HUES64 (cell line): Measurements from ENCODE around the gene MEG3.

Experiments used
- H3K27ac ChIP-seq: 2 replicates; pipeline ENCODE4 v1.7.0; 2013; ENCODE audit warnings: low read depth, low read length, inconsistent platforms
- H3K27me3 ChIP-seq: 2 replicates; pipeline ENCODE4 v1.6.1; 2013; ENCODE audit warnings: mild to moderate bottlenecking, low read length; ENCODE audit not compliant: insufficient read depth
- H3K36me3 ChIP-seq: 2 replicates; pipeline ENCODE4 v1.6.1; 2013; ENCODE audit warnings: mild to moderate bottlenecking, low read length; ENCODE audit not compliant: insufficient read depth
- H3K4me1 ChIP-seq: 2 replicates; pipeline ENCODE4 v1.6.1; 2013; ENCODE audit warnings: mild to moderate bottlenecking, low read length, moderate library complexity; ENCODE audit not compliant: insufficient read depth
- H3K4me3 ChIP-seq: 2 replicates; pipeline ENCODE4 v1.5.1; 2013; ENCODE audit warnings: mild to moderate bottlenecking, low read length, moderate library complexity
- H3K9ac ChIP-seq: 2 replicates; pipeline ENCODE4 v1.6.1; 2013; ENCODE audit warnings: mild to moderate bottlenecking, low read depth, low read length
- H3K9me3 ChIP-seq: 2 replicates; pipeline ENCODE4 v1.6.1; 2013; ENCODE audit warnings: low read depth, low read length; ENCODE audit not compliant: insufficient read depth
- WGBS: fragments of 150-250, 120-280 bp; methylation state at CpG from one replicate; pipeline ENCODE4 v1.1.7; 2013; ENCODE audit warnings: missing lambda C conversion rate; 5-methylcytosine and 5-hydroxymethylcytosine counted together

MEG3 gene

DNA sequence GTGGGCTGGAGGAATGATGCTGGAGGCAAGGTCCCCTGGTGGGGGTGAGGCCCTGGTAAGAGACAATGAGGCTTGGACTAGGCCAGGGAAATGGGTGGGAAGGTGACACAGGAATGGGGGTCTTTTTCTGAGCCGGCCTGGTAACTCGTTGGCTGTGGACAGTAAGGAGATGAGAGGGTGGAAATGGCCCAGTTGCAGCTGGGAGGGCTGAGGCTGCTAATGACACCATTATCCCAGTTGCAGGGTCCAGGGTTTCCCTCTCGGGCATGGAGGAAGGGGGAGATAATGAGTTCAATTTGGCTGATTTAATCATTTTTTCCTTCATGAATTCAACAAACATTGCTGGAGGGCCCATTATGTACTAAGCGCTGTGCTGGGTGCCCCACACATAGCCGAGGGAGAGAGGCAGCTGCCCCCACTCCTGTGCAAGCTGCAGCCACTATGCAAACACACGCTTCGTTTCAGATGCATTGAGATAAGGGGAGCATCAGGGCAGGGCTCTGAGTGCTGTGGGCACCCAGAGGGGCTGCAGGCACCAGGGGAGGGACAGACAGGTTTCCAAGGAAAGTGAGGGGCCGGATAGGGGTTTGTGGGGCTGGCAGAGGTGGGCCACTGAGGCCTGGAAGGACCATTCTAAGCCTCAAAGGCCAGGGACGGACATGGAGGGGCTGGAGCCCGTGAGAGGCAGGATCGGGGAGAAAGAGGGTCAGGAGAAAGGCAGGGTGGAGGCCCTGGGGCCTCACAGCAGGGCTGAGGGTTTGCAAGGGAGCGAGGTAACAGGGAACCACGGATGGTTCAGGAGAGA lies 43.2 kb upstream of the MEG3 start:
- no peaks in the 10 kb centered on the region for H3K9me3 ChIP-seq
- H3K27ac ChIP-seq, result no peak overlapping the region
- H3K9ac ChIP-seq, result no peak overlapping the region
- no peaks in the 10 kb centered on the region for H3K36me3 ChIP-seq
- H3K4me3 ChIP-seq, result no peak overlapping the region
- H3K27me3 ChIP-seq, result no peaks in the 10 kb centered on the region
- no peaks in the 10 kb centered on the region for H3K4me1 ChIP-seq
- 80% methylated on average over 12 of the region's 13 CpGs for WGBS

DNA sequence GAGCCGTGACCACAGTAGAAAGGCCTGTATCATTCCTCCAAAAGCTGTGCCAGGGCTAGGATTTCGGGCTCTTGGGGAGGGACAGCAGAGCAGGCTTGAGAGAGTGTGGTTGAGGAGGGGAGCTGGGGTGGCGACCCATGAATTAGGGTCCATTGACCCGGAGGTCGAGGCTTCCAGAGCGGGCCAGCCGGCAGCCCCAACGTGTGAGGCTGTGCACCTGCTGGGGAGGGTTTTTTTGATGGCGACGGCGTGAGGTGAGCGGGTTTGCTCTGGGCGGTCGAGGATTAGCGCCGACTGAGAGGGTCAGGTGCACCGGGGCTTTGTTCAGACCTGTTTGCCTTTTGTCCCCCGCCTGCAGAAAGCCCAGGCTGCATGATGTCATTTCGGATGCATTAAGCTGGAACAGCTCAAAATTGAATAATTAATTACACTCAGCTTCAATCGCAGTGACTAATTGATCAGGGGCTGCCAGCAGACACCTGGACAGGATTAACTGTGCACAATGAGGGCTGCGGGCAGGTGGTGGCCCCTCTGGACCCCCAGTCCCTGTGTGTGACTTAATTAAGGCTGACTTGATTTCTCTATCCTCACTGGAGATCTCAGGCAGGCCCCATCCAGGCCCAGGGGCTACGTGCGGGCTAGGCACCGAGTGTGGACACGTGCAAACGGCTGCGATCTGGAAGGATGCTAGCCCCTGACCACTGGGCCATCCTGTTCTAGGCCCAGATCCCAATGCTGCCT lies 42.1 kb upstream of the MEG3 start:
- H3K4me3 ChIP-seq, result no peak overlapping the region
- H3K36me3 ChIP-seq, result no peaks in the 10 kb centered on the region
- no peaks in the 10 kb centered on the region for H3K27me3 ChIP-seq
- H3K4me1 ChIP-seq, result no peaks in the 10 kb centered on the region
- no peak overlapping the region for H3K9ac ChIP-seq
- WGBS, result 93% methylated on average over 27 of the region's 27 CpGs
- no peaks in the 10 kb centered on the region for H3K9me3 ChIP-seq
- H3K27ac ChIP-seq, result no peak overlapping the region

DNA sequence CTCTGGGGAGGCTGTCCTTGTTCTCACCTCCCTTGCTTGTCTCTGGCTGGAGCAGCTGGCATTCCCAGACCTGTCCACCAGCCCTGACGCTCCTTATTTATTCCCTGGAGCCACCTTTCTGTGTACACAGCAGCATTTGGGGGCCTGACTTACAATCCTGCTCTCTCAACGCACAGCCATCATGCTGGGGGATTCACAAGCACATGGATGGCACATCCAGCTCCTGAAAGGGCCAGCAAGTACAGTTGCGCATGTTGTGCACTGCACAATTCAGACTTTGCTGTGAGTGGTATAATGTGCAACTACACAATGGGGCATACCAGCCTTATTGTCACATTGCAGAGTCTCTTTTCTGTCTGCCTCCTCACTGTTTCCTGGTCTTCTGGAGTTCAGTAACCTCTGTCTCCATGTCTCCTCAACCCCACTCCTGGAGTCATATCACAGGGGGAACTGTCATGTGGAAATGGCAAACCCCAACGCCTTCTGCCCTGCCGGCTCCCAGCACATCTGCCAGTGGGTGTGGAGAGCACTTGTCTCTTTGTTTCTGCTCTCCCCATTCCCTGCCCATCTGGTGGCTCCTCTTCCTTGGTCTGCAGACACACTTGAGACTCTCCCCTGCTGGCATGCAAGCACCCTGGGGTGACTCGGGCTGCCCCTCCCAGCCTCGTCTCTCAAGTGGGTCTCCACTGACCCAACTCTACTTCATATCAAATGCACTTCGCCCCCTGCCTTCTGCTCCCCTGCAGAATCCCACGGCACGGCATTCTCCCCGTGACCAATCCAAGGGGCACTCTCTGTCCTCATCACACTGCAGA lies 41.2 kb upstream of the MEG3 start:
- Histone ChIP-seq H3K4me1 (no peaks in the 10 kb centered on the region), H3K27me3 (no peaks in the 10 kb centered on the region), H3K36me3 (no peaks in the 10 kb centered on the region), H3K27ac (no peak overlapping the region), H3K9ac (no peak overlapping the region), H3K9me3 (no peaks in the 10 kb centered on the region), H3K4me3 (no peak overlapping the region)
- 95% methylated on average over 11 of the region's 11 CpGs for WGBS

DNA sequence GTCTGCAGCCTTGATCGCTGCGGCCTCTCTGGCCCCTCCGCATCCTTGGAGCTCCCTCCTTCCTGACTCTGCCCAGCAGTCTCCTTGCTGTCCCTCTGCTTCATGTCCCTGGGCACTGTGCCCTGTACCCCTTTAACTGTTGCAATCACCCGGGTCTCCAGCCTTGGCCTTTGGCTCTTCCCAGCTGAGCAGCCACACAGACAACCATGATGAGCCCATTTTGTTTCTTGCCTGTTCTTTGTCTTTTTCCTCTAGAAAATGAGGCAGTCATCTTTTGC lies 40.6 kb upstream of the MEG3 start:
- Histone ChIP-seq H3K27me3 (no peaks in the 10 kb centered on the region), H3K4me1 (no peaks in the 10 kb centered on the region), H3K36me3 (no peaks in the 10 kb centered on the region), H3K9ac (no peak overlapping the region), H3K9me3 (no peaks in the 10 kb centered on the region), H3K27ac (no peak overlapping the region), H3K4me3 (no peak overlapping the region)
- WGBS, result 92% methylated on average over 4 of the region's 4 CpGs

DNA sequence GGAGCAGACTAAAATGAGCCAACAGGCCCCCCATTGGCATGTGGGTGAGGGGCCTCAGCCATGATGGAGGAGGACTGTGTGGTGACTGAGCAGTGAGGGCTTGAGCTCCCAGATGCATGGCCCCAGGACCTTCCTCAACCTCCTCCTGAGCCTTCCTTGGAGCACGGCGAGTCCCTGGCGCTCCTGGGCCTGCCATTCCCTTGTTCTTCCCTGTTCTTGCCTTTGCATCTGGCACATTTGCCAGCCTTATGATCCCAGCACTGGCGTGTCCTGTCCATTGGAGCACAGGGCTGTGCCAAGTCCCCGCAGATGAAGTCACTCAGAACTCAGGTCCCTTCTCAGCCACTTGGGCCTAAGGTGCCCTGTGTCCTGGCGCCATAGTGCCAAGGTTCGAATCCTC lies 40.3 kb upstream of the MEG3 start:
- Histone ChIP-seq H3K9me3 (no peaks in the 10 kb centered on the region), H3K27ac (no peak overlapping the region), H3K9ac (no peak overlapping the region), H3K4me1 (no peaks in the 10 kb centered on the region), H3K36me3 (no peaks in the 10 kb centered on the region), H3K4me3 (no peak overlapping the region), H3K27me3 (no peaks in the 10 kb centered on the region)
- 92% methylated on average over 7 of the region's 7 CpGs for WGBS

DNA sequence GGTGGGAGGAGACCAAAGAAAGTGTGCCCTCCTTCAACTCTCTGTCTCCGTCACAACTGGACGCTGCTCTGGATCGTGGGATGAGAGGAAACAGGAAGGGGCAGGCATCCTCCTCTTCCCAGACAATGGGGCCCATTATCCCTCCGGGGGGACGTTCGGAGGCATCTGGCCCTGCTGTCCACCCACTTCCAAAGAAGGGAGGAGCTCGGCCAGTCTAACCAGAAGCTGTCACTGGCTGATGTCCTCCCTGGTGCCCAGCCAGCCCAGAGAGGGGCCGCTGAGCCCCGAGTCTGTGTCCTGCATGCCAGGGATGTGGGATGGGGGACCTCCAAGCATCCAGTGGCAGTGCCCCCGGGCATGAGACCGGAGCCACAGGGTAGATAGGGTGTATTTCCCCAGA lies 39.8 kb upstream of the MEG3 start:
- no peak overlapping the region for H3K27ac ChIP-seq
- no peak overlapping the region for H3K4me3 ChIP-seq
- no peaks in the 10 kb centered on the region for H3K27me3 ChIP-seq
- 80% methylated on average over 11 of the region's 11 CpGs for WGBS
- no peaks in the 10 kb centered on the region for H3K4me1 ChIP-seq
- H3K36me3 ChIP-seq, result no peaks in the 10 kb centered on the region
- H3K9me3 ChIP-seq, result no peaks in the 10 kb centered on the region
- no peak overlapping the region for H3K9ac ChIP-seq

DNA sequence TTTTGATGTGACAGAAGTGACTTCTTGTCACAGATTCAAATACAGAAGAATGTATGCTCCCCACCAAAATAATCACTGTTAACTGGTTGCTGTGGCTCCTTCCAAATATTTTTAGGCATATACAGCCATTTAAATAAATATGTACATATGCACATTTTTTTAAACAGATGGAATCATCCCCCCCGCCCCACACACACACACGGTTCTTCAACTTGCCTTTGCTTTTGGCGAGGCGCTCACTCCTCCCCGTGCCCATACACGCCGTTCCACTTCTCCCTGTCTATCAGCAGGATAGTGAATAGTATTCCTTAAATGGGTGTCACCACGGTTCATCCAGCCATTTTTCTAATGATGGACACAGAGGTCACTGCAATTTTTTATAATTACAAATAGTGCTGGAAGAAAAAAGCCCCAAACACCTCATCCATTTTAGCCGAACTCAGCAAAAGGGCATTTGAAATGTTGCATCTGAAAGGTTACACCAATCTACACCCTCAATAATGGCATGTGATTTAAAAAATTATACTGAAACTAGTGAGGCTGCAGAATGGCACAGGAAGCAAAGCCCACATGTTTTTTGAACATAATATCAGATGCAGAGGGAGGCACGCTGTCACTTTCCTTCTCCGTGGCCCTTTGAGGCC lies 39.2 kb upstream of the MEG3 start:
- no peaks in the 10 kb centered on the region for H3K36me3 ChIP-seq
- H3K9ac ChIP-seq, result no peak overlapping the region
- 93% methylated on average over 9 of the region's 11 CpGs for WGBS
- H3K27ac ChIP-seq, result no peak overlapping the region
- no peaks in the 10 kb centered on the region for H3K27me3 ChIP-seq
- no peaks in the 10 kb centered on the region for H3K9me3 ChIP-seq
- H3K4me3 ChIP-seq, result no peak overlapping the region
- H3K4me1 ChIP-seq, result no peaks in the 10 kb centered on the region

DNA sequence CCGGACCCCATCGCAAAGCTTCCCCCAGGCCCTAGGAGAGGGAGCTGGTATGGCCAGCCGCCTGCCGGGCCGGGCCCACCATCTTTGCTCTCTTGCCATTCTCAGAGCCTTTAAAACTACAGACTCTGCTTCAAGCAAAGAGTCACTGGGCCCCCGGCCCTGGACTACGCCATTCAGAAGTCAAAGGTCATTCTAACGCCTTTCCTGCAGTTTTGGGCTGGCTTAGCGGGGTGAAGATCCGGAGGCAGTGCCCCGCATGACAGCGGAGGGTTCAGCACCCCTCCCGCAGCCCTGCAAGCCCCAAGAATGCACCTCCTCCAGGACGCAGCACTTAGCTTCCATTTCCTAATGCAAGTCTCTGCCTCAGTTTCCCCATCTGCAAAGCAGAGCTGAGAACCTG lies 38.3 kb upstream of the MEG3 start:
- no peaks in the 10 kb centered on the region for H3K9me3 ChIP-seq
- H3K27me3 ChIP-seq, result no peaks in the 10 kb centered on the region
- H3K4me3 ChIP-seq, result no peak overlapping the region
- 95% methylated on average over 14 of the region's 14 CpGs for whole genome bisulfite sequencing
- H3K9ac ChIP-seq, result no peak overlapping the region
- H3K4me1 ChIP-seq, result no peaks in the 10 kb centered on the region
- H3K27ac ChIP-seq, result no peak overlapping the region
- no peaks in the 10 kb centered on the region for H3K36me3 ChIP-seq

DNA sequence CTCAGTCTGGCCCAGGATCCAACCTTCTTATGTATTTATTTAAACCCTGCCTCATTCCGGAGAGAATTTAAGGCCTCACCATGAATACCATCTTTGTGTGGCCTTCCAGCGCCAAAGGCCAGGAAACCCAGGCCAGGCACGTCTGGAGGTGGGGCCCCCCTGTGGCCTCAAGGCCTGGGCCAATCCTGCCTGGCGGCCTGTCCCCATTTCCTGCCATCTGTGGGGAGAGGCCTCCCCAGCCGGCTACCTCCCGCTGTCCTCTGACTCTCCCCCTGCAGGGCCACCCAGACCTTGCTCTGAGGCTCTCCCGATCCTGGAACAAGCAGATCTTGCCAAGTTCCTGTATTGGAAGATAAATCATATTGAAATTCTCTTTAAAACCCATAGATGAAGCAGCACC lies 37.4 kb upstream of the MEG3 start:
- no peaks in the 10 kb centered on the region for H3K9me3 ChIP-seq
- no peak overlapping the region for H3K4me3 ChIP-seq
- H3K4me1 ChIP-seq, result no peaks in the 10 kb centered on the region
- H3K9ac ChIP-seq, result no peak overlapping the region
- no peaks in the 10 kb centered on the region for H3K27me3 ChIP-seq
- H3K27ac ChIP-seq, result no peak overlapping the region
- 87% methylated on average over 7 of the region's 7 CpGs for WGBS
- no peaks in the 10 kb centered on the region for H3K36me3 ChIP-seq

DNA sequence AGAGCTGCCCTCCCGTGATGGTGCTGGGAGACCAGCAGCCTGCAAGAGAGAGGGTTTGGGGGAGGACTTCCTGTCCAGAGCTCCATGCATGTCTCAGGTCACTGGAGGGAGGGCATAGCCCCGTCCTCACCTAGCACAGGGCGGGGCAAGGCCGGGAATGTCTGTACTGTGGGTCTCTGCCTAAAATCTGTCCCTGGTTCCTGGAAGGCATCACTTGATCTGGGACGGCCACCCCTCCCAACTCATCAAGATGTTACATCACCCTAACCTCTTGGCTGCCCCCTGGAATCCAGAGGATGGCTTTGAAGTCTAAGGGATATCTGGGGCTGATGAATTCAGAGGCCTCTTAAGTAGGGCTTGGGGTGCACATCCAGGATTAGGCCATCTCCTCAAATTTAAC lies 37.0 kb upstream of the MEG3 start:
- Histone ChIP-seq H3K27me3 (no peaks in the 10 kb centered on the region), H3K27ac (no peak overlapping the region), H3K36me3 (no peaks in the 10 kb centered on the region), H3K4me3 (no peak overlapping the region), H3K9ac (no peak overlapping the region), H3K4me1 (no peaks in the 10 kb centered on the region), H3K9me3 (no peaks in the 10 kb centered on the region)
- 80% methylated on average over 5 of the region's 5 CpGs for WGBS
